ENCODE measurements around the gene CLDN14. TPM values are rescaled to one million over a fixed set of nuclear protein-coding genes. Genes with fewer than 3 reads are reported as not detected.

Gene CLDN14
- total RNA-seq, 3 donors from 2014 or later: not detected

- intact Hi-C loops (cut with DNase I; ENCODE audit: low total_unique reads): loop anchor here (2.0 kb wide), 1 partner anchor 67 kb away; no protein-coding TSS in a partner anchor
- Histone ChIP-seq H3K4me1 (peaks cover 0 to 5% of the 10 kb centered on the region in 2 donors), H3K9me3 (no peaks in the 10 kb centered on the region), H3K36me3 (no peaks in the 10 kb centered on the region), H3K27me3 (no peaks in the 10 kb centered on the region), H3K27ac (peak overlapping the region in 1 of 2 donors; percentile 17), H3K4me3 (no peak overlapping the region)
- no peak for TF ChIP-seq CTCF (IDR thresholded peaks at IDR 0.05)
- no peak for TF ChIP-seq POLR2AphosphoS5 (IDR thresholded peaks at IDR 0.05)
- TF ChIP-seq POLR2A (IDR thresholded peaks at IDR 0.05): no peak
- no peak for DNase-seq (ENCODE audit: low spot score in 2 of 2)
These were observed 25.8 kb downstream of the CLDN14 start for GRCh38 chr21:36454093-36454531.

DNA sequence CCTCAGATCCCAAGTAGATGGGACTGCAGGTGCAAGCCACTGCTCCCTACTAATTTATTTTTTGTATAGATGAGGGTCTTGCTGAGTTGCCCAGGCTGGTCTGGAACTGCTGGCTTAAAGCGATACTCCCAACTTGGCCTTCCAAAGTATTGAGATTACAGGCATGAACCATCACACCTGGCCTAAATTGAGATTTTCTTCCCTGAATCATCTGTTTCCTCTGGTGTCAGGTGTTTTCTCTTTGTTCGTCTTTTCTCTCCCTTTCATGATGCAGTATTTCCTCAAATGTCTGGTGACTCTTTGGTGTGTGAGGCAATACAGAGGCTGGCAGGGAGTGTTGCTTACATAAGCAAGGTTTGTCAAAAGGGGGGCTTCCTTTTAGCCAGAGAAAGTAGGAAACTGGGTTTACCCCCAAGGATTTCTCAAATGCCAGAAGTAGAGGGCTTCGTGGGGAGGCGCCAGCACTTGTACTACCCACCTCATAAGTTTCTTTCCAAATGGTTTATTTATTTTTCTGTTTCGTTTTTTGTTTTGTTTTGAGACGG, 27.6 kb downstream of the CLDN14 start:
- H3K9me3 ChIP-seq: no peaks in the 10 kb centered on the region
- DNase-seq (ENCODE audit: low spot score in 2 of 2): no peak
- H3K4me3 ChIP-seq: no peak overlapping the region
- H3K27me3 ChIP-seq: no peaks in the 10 kb centered on the region
- H3K27ac ChIP-seq: no peak overlapping the region
- intact Hi-C loops (cut with DNase I; ENCODE audit: low total_unique reads): no loop called here
- H3K4me1 ChIP-seq: peaks cover 0 to 5% of the 10 kb centered on the region in 2 donors
- no peaks in the 10 kb centered on the region for H3K36me3 ChIP-seq
- TF ChIP-seq CTCF (IDR thresholded peaks at IDR 0.05) (no peak), POLR2A (IDR thresholded peaks at IDR 0.05) (no peak), POLR2AphosphoS5 (IDR thresholded peaks at IDR 0.05) (no peak)

DNA sequence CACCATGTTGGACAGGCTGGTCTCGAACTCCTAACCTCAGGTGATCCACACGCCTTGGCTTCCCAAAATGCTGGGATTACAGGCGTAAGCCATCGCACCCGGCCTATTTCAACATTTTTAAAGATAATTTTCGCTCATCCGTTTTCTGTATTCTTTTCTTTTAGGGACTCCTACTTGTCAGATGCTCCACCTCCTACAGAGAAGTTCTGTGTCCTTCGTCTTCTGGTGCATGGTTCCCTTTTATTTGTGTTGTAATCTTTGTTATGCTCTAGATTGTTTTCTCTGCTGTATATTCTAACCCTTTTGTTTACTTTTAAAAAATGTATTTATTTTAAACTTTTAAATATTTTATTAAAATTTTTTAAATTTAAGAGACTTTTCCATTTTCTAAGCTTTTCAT, 28.4 kb downstream of the CLDN14 start:
- H3K4me1 ChIP-seq: peaks cover 0 to 5% of the 10 kb centered on the region in 2 donors
- intact Hi-C loops (cut with DNase I; ENCODE audit: low total_unique reads): no loop called here
- H3K27me3 ChIP-seq: no peaks in the 10 kb centered on the region
- DNase-seq (ENCODE audit: low spot score in 2 of 2): no peak
- no peaks in the 10 kb centered on the region for H3K9me3 ChIP-seq
- no peaks in the 10 kb centered on the region for H3K36me3 ChIP-seq
- no peak for TF ChIP-seq POLR2AphosphoS5 (IDR thresholded peaks at IDR 0.05)
- no peak for TF ChIP-seq POLR2A (IDR thresholded peaks at IDR 0.05)
- no peak for TF ChIP-seq CTCF (IDR thresholded peaks at IDR 0.05)
- H3K4me3 ChIP-seq: no peak overlapping the region
- H3K27ac ChIP-seq: no peak overlapping the region

GRCh38 chr21:36450511-36450910, 29.4 kb downstream of the CLDN14 start:
- Histone ChIP-seq H3K4me3 (no peak overlapping the region), H3K36me3 (no peaks in the 10 kb centered on the region), H3K27me3 (no peaks in the 10 kb centered on the region), H3K4me1 (peaks cover 0 to 5% of the 10 kb centered on the region in 2 donors), H3K27ac (no peak overlapping the region), H3K9me3 (no peaks in the 10 kb centered on the region)
- no peak for DNase-seq (ENCODE audit: low spot score in 2 of 2)
- TF ChIP-seq POLR2AphosphoS5 (IDR thresholded peaks at IDR 0.05): no peak
- no peak for TF ChIP-seq POLR2A (IDR thresholded peaks at IDR 0.05)
- no peak for TF ChIP-seq CTCF (IDR thresholded peaks at IDR 0.05)
- intact Hi-C loops (cut with DNase I; ENCODE audit: low total_unique reads): no loop called here

DNA sequence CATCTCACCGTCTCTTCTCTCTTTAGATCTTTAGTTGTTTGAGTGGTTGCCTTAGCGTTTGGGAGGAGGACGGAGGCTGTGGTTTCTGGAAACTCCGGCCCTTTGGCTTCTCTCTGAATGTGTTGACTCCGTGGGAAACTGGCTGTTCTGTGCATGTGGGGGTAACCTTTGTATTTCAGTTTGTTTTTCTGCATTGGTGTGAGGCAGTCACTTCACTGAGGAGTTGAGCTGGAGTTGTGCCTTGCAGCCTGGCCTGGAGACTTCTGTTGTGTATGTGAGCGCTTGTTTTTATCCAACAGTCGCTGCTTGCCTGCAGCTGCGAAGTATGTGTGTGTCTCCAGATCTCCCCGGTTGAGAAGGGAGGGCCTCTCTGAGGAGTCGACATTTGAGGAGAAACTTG, 33.6 kb downstream of the CLDN14 start:
- TF ChIP-seq POLR2A (IDR thresholded peaks at IDR 0.05) (no peak), POLR2AphosphoS5 (IDR thresholded peaks at IDR 0.05) (no peak), CTCF (IDR thresholded peaks at IDR 0.05) (no peak)
- Histone ChIP-seq H3K27me3 (no peaks in the 10 kb centered on the region), H3K4me3 (no peak overlapping the region), H3K4me1 (no peaks in the 10 kb centered on the region), H3K36me3 (no peaks in the 10 kb centered on the region), H3K9me3 (no peaks in the 10 kb centered on the region), H3K27ac (no peak overlapping the region)
- DNase-seq (ENCODE audit: low spot score in 2 of 2): no peak
- intact Hi-C loops (cut with DNase I; ENCODE audit: low total_unique reads): no loop called here
